Right lobe of liver (tissue), 4 donors: ENCODE measurements around the gene MIEF1.

ENCODE experiments used
- POLR2A ChIP-seq: fragments of 450-650 bp; IDR thresholded peaks from one replicate; pipeline ENCODE4 v1.6.1; 2017; ENCODE audit warnings: antibody characterized with exemption, mild to moderate bottlenecking
- TF ChIP-seq, protein P1 (sequence below), 4 donors: fragments of 200-600 bp in 3 of 4; fragments of 450-650 bp in 1 of 4; IDR thresholded peaks; one replicate each; pipeline versions ENCODE4 v1.5.1 to v1.8.0; 2016 to 2022; ENCODE audit warnings: antibody characterized with exemption in 4 of 4, mild to moderate bottlenecking in 2 of 4
- donor health status: DM: no; HTN: no; CAD: no.
- donor health status: DM: no; HTN: no; CAD: no.
- donor health status: DM: no; HTN: yes; CAD: no.

DNA sequence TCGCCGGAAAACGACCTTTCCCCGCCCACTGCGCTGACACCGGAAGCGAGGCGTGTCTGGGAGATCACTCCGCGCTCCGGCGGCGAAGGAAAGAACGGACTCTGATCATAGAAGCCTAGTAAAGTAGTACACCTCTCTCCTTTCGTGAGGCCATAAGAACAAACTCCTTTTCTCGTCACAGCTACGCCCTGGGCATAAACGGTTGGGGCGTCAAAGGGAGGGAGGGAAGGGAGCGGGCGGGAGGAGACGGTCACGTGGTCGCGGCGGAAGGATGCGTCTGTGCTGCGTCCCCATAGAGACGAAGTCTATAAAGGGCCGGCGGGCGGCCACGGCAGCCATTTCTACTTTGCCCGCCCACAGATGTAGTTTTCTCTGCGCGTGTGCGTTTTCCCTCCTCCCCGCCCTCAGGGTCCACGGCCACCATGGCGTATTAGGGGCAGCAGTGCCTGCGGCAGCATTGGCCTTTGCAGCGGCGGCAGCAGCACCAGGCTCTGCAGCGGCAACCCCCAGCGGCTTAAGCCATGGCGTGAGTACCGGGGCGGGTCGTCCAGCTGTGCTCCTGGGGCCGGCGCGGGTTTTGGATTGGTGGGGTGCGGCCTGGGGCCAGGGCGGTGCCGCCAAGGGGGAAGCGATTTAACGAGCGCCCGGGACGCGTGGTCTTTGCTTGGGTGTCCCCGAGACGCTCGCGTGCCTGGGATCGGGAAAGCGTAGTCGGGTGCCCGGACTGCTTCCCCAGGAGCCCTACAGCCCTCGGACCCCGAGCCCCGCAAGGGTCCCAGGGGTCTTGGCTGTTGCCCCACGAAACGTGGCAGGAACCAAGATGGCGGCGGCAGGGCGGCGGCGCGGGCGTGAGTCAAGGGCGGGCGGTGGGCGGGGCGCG lies 18.4 kb downstream of the MIEF1 start, which contains the start of gene ATF4:
- peak; percentile 98 for TF ChIP-seq POLR2A
- TF ChIP-seq, protein P1, sequence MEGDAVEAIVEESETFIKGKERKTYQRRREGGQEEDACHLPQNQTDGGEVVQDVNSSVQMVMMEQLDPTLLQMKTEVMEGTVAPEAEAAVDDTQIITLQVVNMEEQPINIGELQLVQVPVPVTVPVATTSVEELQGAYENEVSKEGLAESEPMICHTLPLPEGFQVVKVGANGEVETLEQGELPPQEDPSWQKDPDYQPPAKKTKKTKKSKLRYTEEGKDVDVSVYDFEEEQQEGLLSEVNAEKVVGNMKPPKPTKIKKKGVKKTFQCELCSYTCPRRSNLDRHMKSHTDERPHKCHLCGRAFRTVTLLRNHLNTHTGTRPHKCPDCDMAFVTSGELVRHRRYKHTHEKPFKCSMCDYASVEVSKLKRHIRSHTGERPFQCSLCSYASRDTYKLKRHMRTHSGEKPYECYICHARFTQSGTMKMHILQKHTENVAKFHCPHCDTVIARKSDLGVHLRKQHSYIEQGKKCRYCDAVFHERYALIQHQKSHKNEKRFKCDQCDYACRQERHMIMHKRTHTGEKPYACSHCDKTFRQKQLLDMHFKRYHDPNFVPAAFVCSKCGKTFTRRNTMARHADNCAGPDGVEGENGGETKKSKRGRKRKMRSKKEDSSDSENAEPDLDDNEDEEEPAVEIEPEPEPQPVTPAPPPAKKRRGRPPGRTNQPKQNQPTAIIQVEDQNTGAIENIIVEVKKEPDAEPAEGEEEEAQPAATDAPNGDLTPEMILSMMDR (IDR thresholded peaks at IDR 0.05): peak in 1 of 4 donors; percentile 10
